Measurements from ENCODE around the gene PNO1. TPM values are rescaled to one million over a fixed set of nuclear protein-coding genes. Genes with fewer than 3 reads are reported as not detected.

Gene PNO1
- total and polyA plus RNA-seq, 2 experiments from 2014 or later, result 34.6 to 43.7 TPM

DNA sequence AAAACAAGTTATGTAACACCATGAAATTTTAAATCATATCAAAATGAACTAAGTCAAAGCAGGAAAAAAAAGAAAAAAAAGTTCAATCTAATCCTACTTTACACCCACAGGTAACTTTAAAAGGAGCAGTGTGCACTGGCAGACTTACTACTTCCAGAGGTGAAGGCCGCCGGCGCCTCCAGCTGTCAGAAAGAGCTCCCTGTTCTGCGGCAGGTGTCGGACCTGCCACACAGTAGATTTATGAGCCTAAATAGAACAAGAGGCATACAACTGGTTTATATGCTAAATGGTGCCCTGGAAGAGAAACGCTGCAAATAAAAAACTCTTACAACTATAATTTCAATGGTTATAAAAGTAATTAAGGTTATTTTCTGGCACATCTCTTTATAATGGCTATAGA lies 23.1 kb upstream of the PNO1 start:
- H3K4me1 Mint-ChIP-seq, result no peaks in the 10 kb centered on the region
- TF ChIP-seq, protein P1, sequence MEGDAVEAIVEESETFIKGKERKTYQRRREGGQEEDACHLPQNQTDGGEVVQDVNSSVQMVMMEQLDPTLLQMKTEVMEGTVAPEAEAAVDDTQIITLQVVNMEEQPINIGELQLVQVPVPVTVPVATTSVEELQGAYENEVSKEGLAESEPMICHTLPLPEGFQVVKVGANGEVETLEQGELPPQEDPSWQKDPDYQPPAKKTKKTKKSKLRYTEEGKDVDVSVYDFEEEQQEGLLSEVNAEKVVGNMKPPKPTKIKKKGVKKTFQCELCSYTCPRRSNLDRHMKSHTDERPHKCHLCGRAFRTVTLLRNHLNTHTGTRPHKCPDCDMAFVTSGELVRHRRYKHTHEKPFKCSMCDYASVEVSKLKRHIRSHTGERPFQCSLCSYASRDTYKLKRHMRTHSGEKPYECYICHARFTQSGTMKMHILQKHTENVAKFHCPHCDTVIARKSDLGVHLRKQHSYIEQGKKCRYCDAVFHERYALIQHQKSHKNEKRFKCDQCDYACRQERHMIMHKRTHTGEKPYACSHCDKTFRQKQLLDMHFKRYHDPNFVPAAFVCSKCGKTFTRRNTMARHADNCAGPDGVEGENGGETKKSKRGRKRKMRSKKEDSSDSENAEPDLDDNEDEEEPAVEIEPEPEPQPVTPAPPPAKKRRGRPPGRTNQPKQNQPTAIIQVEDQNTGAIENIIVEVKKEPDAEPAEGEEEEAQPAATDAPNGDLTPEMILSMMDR (conservative IDR thresholded peaks at IDR 0.05; ENCODE audit: low read depth in 2 of 2), result 0 out of 4 replicates have a peak, but pooled peaks have one; percentile 4 to 9
- no peak for TF ChIP-seq POLR2AphosphoS5 (IDR thresholded peaks at IDR 0.05; ENCODE audit: low read depth)
- Histone ChIP-seq H3K27me3 (ENCODE audit: insufficient read depth) (no peaks in the 10 kb centered on the region), H3K79me2 (replicated peaks; ENCODE audit: insufficient read depth) (no peaks in the 10 kb centered on the region), H3K9me2 (ENCODE audit: insufficient read depth) (no peaks in the 10 kb centered on the region), H3K36me3 (ENCODE audit: insufficient read depth) (peaks cover 4% of the 10 kb centered on the region; the same call in 1 of the 2 replicates), H3K4me3 (no peak overlapping the region), H2AFZ (no peak overlapping the region), H4K20me1 (replicated peaks; ENCODE audit: insufficient read depth) (no peaks in the 10 kb centered on the region), H3K4me1 (ENCODE audit: insufficient read depth) (no peaks in the 10 kb centered on the region), H3K4me2 (no peak overlapping the region), H3K27ac (ENCODE audit: low read depth) (no peak overlapping the region), H3F3A (replicated peaks; ENCODE audit: low read depth) (no peaks in the 10 kb centered on the region)
- H3K27ac Mint-ChIP-seq, result no peak overlapping the region
- no peaks in the 10 kb centered on the region for H3K27me3 Mint-ChIP-seq (ENCODE audit: insufficient read depth, low read depth, poor library complexity)
- H3K9me3 Mint-ChIP-seq, result no peaks in the 10 kb centered on the region
- no peak overlapping the region for H3K4me3 Mint-ChIP-seq
- peaks cover 21% of the 10 kb centered on the region for H3K36me3 Mint-ChIP-seq (ENCODE audit: low read depth)
- DNase-seq (ENCODE audit: low spot score), result no peak
- ATAC-seq, result no peak

DNA sequence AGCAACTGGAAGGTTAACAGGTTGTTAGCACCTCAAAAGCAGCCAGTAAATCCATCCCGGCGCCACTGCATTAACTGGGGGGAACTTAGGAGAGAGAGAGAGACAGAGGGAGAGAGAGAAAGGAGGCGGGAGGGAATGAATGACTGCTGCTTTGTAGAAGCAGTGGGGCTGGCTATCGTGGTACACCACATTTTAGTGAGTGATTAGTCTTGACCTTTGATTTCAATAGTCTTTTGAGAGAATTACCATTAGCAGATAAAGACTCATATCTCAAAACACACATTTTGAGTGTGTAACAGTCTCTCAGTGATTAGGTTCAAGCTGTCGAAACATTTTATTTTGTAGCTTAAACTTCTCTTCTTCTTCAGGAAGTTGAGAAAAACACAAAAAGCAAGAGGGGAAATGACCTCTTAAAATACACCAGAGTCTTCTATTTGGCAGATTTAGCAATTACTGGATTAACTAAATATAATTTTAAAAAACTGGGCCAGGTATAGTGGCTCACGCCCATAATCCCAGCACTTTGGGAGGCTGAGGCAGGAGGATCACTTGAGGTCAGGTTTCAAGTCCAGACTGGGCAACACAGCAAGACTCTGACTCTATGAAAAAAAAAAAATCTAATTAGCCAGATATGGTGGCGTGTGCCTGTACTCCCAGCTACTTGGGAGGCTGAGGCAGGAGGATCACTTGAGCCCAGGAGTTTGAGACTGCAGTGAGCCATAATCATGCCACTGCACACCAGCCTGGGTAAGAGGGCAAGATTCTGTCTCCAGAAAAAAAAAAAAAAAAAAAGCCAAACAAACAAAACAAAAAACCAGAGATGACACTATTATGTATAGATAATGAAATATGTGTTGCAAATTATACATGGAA lies 22.0 kb upstream of the PNO1 start:
- no peaks in the 10 kb centered on the region for H3F3A ChIP-seq (replicated peaks; ENCODE audit: low read depth)
- H4K20me1 ChIP-seq (replicated peaks; ENCODE audit: insufficient read depth), result no peaks in the 10 kb centered on the region
- ATAC-seq (no peak), DNase-seq (ENCODE audit: low spot score) (no peak)
- H2AFZ ChIP-seq, result no peak overlapping the region
- no peaks in the 10 kb centered on the region for H3K9me3 Mint-ChIP-seq
- H3K36me3 ChIP-seq (ENCODE audit: insufficient read depth), result peaks cover 4% of the 10 kb centered on the region; the same call in 1 of the 2 replicates
- peaks cover 18% of the 10 kb centered on the region for H3K36me3 Mint-ChIP-seq (ENCODE audit: low read depth)
- H3K27ac ChIP-seq (ENCODE audit: low read depth), result no peak overlapping the region
- H3K27ac Mint-ChIP-seq, result no peak overlapping the region
- H3K79me2 ChIP-seq (replicated peaks; ENCODE audit: insufficient read depth), result no peaks in the 10 kb centered on the region
- no peaks in the 10 kb centered on the region for H3K4me1 Mint-ChIP-seq
- no peaks in the 10 kb centered on the region for H3K27me3 ChIP-seq (ENCODE audit: insufficient read depth)
- no peak overlapping the region for H3K4me3 Mint-ChIP-seq
- no peaks in the 10 kb centered on the region for H3K9me2 ChIP-seq (ENCODE audit: insufficient read depth)
- no peaks in the 10 kb centered on the region for H3K4me1 ChIP-seq (ENCODE audit: insufficient read depth)
- no peak overlapping the region for H3K4me3 ChIP-seq
- H3K27me3 Mint-ChIP-seq (ENCODE audit: insufficient read depth, low read depth, poor library complexity), result no peaks in the 10 kb centered on the region
- H3K4me2 ChIP-seq, result no peak overlapping the region
- TF ChIP-seq, protein P1 (conservative IDR thresholded peaks at IDR 0.05; ENCODE audit: low read depth in 2 of 2), result no peak
- TF ChIP-seq, protein P2, sequence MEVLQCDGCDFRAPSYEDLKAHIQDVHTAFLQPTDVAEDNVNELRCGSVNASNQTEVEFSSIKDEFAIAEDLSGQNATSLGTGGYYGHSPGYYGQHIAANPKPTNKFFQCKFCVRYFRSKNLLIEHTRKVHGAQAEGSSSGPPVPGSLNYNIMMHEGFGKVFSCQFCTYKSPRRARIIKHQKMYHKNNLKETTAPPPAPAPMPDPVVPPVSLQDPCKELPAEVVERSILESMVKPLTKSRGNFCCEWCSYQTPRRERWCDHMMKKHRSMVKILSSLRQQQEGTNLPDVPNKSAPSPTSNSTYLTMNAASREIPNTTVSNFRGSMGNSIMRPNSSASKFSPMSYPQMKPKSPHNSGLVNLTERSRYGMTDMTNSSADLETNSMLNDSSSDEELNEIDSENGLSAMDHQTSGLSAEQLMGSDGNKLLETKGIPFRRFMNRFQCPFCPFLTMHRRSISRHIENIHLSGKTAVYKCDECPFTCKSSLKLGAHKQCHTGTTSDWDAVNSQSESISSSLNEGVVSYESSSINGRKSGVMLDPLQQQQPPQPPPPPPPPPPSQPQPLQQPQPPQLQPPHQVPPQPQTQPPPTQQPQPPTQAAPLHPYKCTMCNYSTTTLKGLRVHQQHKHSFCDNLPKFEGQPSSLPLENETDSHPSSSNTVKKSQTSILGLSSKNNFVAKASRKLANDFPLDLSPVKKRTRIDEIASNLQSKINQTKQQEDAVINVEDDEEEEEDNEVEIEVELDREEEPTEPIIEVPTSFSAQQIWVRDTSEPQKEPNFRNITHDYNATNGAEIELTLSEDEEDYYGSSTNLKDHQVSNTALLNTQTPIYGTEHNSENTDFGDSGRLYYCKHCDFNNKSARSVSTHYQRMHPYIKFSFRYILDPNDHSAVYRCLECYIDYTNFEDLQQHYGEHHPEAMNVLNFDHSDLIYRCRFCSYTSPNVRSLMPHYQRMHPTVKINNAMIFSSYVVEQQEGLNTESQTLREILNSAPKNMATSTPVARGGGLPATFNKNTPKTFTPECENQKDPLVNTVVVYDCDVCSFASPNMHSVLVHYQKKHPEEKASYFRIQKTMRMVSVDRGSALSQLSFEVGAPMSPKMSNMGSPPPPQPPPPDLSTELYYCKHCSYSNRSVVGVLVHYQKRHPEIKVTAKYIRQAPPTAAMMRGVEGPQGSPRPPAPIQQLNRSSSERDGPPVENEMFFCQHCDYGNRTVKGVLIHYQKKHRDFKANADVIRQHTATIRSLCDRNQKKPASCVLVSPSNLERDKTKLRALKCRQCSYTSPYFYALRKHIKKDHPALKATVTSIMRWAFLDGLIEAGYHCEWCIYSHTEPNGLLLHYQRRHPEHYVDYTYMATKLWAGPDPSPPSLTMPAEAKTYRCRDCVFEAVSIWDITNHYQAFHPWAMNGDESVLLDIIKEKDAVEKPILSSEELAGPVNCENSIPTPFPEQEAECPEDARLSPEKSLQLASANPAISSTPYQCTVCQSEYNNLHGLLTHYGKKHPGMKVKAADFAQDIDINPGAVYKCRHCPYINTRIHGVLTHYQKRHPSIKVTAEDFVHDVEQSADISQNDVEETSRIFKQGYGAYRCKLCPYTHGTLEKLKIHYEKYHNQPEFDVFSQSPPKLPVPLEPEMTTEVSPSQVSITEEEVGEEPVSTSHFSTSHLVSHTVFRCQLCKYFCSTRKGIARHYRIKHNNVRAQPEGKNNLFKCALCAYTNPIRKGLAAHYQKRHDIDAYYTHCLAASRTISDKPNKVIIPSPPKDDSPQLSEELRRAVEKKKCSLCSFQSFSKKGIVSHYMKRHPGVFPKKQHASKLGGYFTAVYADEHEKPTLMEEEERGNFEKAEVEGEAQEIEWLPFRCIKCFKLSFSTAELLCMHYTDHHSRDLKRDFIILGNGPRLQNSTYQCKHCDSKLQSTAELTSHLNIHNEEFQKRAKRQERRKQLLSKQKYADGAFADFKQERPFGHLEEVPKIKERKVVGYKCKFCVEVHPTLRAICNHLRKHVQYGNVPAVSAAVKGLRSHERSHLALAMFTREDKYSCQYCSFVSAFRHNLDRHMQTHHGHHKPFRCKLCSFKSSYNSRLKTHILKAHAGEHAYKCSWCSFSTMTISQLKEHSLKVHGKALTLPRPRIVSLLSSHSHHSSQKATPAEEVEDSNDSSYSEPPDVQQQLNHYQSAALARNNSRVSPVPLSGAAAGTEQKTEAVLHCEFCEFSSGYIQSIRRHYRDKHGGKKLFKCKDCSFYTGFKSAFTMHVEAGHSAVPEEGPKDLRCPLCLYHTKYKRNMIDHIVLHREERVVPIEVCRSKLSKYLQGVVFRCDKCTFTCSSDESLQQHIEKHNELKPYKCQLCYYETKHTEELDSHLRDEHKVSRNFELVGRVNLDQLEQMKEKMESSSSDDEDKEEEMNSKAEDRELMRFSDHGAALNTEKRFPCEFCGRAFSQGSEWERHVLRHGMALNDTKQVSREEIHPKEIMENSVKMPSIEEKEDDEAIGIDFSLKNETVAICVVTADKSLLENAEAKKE (CRISPR knock-in tag; IDR thresholded peaks at IDR 0.05), result no peak
- TF ChIP-seq NANOG (IDR thresholded peaks at IDR 0.05; ENCODE audit: borderline replicate concordance) (no peak), CREB1 (CRISPR knock-in tag; IDR thresholded peaks at IDR 0.05; ENCODE audit: low read depth) (no peak), EZH2phosphoT487 (IDR thresholded peaks at IDR 0.05; ENCODE audit: unreplicated experiment) (no peak), JUNB (IDR thresholded peaks at IDR 0.05; ENCODE audit: unreplicated experiment) (no peak), STAT1 (IDR thresholded peaks at IDR 0.05; ENCODE audit: unreplicated experiment) (no peak)
- TF ChIP-seq, protein P3, sequence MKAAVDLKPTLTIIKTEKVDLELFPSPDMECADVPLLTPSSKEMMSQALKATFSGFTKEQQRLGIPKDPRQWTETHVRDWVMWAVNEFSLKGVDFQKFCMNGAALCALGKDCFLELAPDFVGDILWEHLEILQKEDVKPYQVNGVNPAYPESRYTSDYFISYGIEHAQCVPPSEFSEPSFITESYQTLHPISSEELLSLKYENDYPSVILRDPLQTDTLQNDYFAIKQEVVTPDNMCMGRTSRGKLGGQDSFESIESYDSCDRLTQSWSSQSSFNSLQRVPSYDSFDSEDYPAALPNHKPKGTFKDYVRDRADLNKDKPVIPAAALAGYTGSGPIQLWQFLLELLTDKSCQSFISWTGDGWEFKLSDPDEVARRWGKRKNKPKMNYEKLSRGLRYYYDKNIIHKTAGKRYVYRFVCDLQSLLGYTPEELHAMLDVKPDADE (IDR thresholded peaks at IDR 0.05), result no peak
